ENCODE data around the gene GFRA3.

The GFRA3 gene

GRCh38 chr5:138238034-138238433 lies 36.4 kb downstream of the GFRA3 start:
- peaks cover 21 to 36% of the 10 kb centered on the region in 2 donors for H3K27me3 Mint-ChIP-seq
- H3K36me3 Mint-ChIP-seq, result no peaks in the 10 kb centered on the region
- no peak for ATAC-seq (replicated peaks)
- no peak overlapping the region for H3K4me3 Mint-ChIP-seq
- H3K9me3 Mint-ChIP-seq, result no peaks in the 10 kb centered on the region
- no peak overlapping the region for H3K27ac Mint-ChIP-seq
- DNase-seq, result no peak
- peaks cover 20 to 25% of the 10 kb centered on the region in 2 donors for H3K4me1 Mint-ChIP-seq

GRCh38 chr5:138234651-138235050 lies 39.8 kb downstream of the GFRA3 start:
- no peak for ATAC-seq (replicated peaks)
- Mint-ChIP-seq H3K4me1 (peaks cover 3 to 4% of the 10 kb centered on the region in 2 donors), H3K36me3 (no peaks in the 10 kb centered on the region), H3K27me3 (peaks cover 16 to 28% of the 10 kb centered on the region in 2 donors), H3K27ac (no peak overlapping the region), H3K4me3 (no peak overlapping the region), H3K9me3 (no peaks in the 10 kb centered on the region)
- no peak for DNase-seq

- Mint-ChIP-seq H3K4me1 (no peaks in the 10 kb centered on the region), H3K9me3 (no peaks in the 10 kb centered on the region), H3K4me3 (no peak overlapping the region), H3K36me3 (no peaks in the 10 kb centered on the region), H3K27me3 (peaks cover 16 to 31% of the 10 kb centered on the region in 2 donors), H3K27ac (no peak overlapping the region)
- ATAC-seq (replicated peaks) (no peak), DNase-seq (no peak)
Observed at GRCh38 chr5:138233280-138233679, 41.1 kb downstream of the GFRA3 start.

DNA sequence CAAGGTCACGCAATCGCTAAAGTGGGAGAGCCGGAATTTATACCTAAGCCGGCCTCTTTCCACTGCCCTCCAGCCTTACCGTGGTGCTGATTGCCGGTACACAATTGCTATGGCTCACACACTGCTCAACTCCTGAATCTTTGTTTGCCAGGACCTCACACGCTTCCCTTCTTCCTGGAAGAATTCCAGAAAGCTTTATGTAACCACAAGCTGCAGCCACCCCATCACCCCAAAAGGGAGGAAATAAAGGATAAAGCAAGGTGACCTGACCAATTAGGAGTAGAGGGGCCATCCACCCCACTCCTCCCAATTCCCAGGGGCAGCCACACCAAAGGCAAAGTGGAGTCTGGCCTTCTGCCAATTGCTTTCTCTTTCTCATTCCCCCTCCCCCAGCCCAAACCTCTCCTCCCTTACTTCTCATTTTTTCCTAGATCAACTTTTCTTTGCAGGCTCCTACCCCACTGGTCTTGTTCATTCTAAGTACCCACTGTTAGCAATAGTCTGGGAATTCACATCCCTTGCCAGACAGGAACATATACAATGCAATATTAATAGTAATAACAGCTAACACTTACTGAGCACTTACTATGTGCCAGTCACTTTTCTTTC lies 43.3 kb downstream of the GFRA3 start:
- Mint-ChIP-seq H3K27me3 (peaks cover 19 to 35% of the 10 kb centered on the region in 2 donors), H3K9me3 (peaks cover 1 to 2% of the 10 kb centered on the region in 2 donors), H3K36me3 (peaks cover under 1 to 1% of the 10 kb centered on the region in 2 donors), H3K4me3 (no peak overlapping the region), H3K4me1 (no peaks in the 10 kb centered on the region), H3K27ac (no peak overlapping the region)
- DNase-seq, result no peak
- no peak for ATAC-seq (replicated peaks)

- Mint-ChIP-seq H3K4me1 (no peaks in the 10 kb centered on the region), H3K9me3 (peaks cover 4 to 5% of the 10 kb centered on the region in 2 donors), H3K27me3 (peaks cover 22 to 38% of the 10 kb centered on the region in 2 donors), H3K4me3 (no peak overlapping the region), H3K27ac (no peak overlapping the region), H3K36me3 (peaks cover 2 to 3% of the 10 kb centered on the region in 2 donors)
- DNase-seq (no peak), ATAC-seq (replicated peaks) (no peak)
Observed at GRCh38 chr5:138230261-138230660, 44.2 kb downstream of the GFRA3 start.

DNA sequence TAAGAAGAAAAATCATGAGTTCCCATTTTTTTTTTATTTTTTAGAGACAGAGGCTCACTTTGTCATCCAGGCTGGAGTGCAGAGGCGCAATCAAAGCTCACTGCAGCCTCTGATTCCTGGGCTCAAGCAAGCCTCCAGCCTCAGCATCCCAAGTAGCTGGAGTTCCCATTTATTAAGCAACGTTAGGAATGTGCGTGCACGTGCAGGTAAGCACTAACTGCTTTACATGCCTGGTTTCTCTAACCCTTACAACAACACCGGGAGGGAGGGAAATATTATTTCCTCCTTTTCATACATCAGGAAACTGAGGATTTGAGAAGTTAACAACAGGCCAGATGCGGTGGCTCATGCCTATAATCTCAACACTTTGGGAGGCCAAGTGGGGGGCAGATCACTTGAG lies 45.0 kb downstream of the GFRA3 start:
- Mint-ChIP-seq H3K4me3 (no peak overlapping the region), H3K9me3 (peaks cover 4 to 5% of the 10 kb centered on the region in 2 donors), H3K36me3 (peaks cover 2 to 3% of the 10 kb centered on the region in 2 donors), H3K27ac (no peak overlapping the region), H3K27me3 (peaks cover 22 to 37% of the 10 kb centered on the region in 2 donors), H3K4me1 (no peaks in the 10 kb centered on the region)
- ATAC-seq (replicated peaks), result no peak
- DNase-seq, result no peak

DNA sequence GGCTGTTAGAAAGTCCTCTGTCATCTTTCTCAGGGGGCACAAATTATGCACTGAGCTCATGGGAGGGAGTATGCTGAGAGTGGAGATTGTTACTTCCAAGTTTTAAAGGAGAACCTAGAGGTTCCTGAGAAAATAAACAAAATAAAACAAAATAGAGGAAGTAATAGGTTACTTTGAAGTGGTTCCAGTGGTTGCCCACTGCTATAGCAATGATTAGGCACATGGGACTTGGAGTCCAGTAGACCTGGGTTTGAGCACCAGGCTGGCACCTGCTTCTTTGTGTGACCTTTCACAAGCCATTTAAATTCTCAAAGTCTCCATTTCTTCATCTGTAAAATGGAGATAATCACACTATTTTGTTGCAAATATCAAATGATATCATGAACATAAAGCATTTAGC lies 47.5 kb downstream of the GFRA3 start:
- Mint-ChIP-seq H3K27me3 (peaks cover 30 to 52% of the 10 kb centered on the region in 2 donors), H3K4me3 (no peak overlapping the region)

DNA sequence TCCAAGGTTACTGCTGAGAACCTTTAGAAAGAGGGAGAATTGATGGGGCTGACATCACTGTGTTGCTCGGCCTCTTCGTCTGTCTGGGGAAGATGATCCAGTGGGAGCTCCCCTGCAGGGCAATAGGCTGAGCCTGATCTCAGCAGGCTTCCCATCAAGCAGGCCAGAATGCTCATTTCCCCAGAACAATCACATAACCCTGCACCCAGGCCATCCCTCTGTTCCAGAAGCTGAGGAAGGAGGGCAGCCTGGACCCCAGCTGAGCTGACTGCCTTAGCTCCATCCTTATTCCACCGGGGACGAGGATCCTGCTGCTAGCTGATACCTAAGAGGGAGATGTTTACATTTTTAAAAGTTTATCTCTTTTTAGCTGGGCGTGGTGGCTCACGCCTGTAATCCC lies 49.7 kb downstream of the GFRA3 start:
- peaks cover 5 to 6% of the 10 kb centered on the region in 2 donors for H3K4me1 Mint-ChIP-seq
- no peak overlapping the region for H3K27ac Mint-ChIP-seq
- H3K9me3 Mint-ChIP-seq, result peaks cover 4 to 5% of the 10 kb centered on the region in 2 donors
- DNase-seq (no peak), ATAC-seq (replicated peaks) (no peak)
- peaks cover 28 to 46% of the 10 kb centered on the region in 2 donors for H3K27me3 Mint-ChIP-seq
- no peak overlapping the region for H3K4me3 Mint-ChIP-seq
- peaks cover 2 to 3% of the 10 kb centered on the region in 2 donors for H3K36me3 Mint-ChIP-seq

More for the DNA sequence above, 47.5 kb downstream of the GFRA3 start:
- H3K36me3 Mint-ChIP-seq, result peaks cover 2 to 3% of the 10 kb centered on the region in 2 donors
- H3K27ac Mint-ChIP-seq, result no peak overlapping the region
- DNase-seq (no peak), ATAC-seq (replicated peaks) (peak; percentile 64 to 70)
- H3K4me1 Mint-ChIP-seq, result peaks cover 5 to 6% of the 10 kb centered on the region in 2 donors
- H3K9me3 Mint-ChIP-seq, result peaks cover 4 to 5% of the 10 kb centered on the region in 2 donors

- Mint-ChIP-seq H3K36me3 (peaks cover 2 to 6% of the 10 kb centered on the region in 2 donors), H3K9me3 (peaks cover 5 to 7% of the 10 kb centered on the region in 2 donors), H3K4me3 (no peak overlapping the region), H3K27me3 (peaks cover 30 to 36% of the 10 kb centered on the region in 2 donors), H3K4me1 (peaks cover 5 to 6% of the 10 kb centered on the region in 2 donors), H3K27ac (no peak overlapping the region)
- ATAC-seq (replicated peaks) (no peak), DNase-seq (no peak)
Observed at GRCh38 chr5:138223532-138223931, 50.9 kb downstream of the GFRA3 start.

- no peak for DNase-seq
- peaks cover 0 to 4% of the 10 kb centered on the region in 2 donors for H3K9me3 Mint-ChIP-seq
- no peak overlapping the region for H3K4me3 Mint-ChIP-seq
- H3K36me3 Mint-ChIP-seq, result peaks cover 3 to 5% of the 10 kb centered on the region in 2 donors
- peaks cover 5 to 16% of the 10 kb centered on the region in 2 donors for H3K4me1 Mint-ChIP-seq
- peaks cover 6 to 12% of the 10 kb centered on the region in 2 donors for H3K27me3 Mint-ChIP-seq
- ATAC-seq (replicated peaks), result no peak
- H3K27ac Mint-ChIP-seq, result no peak overlapping the region
Observed at GRCh38 chr5:138216799-138217198, 57.6 kb downstream of the GFRA3 start.

- H3K36me3 Mint-ChIP-seq, result peaks cover 6 to 9% of the 10 kb centered on the region in 2 donors
- H3K9me3 Mint-ChIP-seq, result no peaks in the 10 kb centered on the region
- H3K4me3 Mint-ChIP-seq, result peak within 1 kb of the TSS; percentile 97
- peaks cover 8 to 22% of the 10 kb centered on the region in 2 donors for H3K4me1 Mint-ChIP-seq
- peak within 1 kb of the TSS; percentile 98 for H3K27ac Mint-ChIP-seq
- no peaks in the 10 kb centered on the region for H3K27me3 Mint-ChIP-seq
- ATAC-seq (replicated peaks) (peak; percentile 98 to 99), DNase-seq (peak; percentile 91)
Observed at GRCh38 chr5:138213161-138214029, 61.0 kb downstream of the GFRA3 start, which contains the start of gene CDC23. Gene CDC23, minus strand, starts transcription at chr5:138213323. Its CDS starts 11 bp downstream, at chr5:138213312.

DNA sequence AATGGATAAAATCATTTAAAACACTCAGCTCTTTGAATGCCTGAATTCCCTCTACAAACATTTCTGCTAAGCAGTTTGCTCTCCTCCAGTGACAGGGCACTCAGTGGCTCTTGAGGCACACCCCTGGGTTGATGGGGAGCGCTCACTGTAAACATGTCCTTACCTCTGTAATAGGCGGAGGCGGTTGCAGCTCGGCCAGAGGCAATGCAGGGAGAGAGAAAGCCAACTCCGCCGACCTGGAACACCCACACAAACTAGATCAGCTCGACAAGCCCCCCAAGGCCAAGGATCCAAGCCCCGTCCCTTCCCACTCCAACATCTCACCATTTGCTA lies 61.6 kb downstream of the GFRA3 start:
- peaks cover 8 to 22% of the 10 kb centered on the region in 2 donors for H3K4me1 Mint-ChIP-seq
- H3K4me3 Mint-ChIP-seq, result peak overlapping the region; percentile 97
- H3K9me3 Mint-ChIP-seq, result no peaks in the 10 kb centered on the region
- H3K36me3 Mint-ChIP-seq, result peaks cover 11 to 15% of the 10 kb centered on the region in 2 donors
- H3K27me3 Mint-ChIP-seq, result no peaks in the 10 kb centered on the region
- ATAC-seq (replicated peaks) (peak; percentile 49), DNase-seq (no peak)
- H3K27ac Mint-ChIP-seq, result peak overlapping the region; percentile 98

DNA sequence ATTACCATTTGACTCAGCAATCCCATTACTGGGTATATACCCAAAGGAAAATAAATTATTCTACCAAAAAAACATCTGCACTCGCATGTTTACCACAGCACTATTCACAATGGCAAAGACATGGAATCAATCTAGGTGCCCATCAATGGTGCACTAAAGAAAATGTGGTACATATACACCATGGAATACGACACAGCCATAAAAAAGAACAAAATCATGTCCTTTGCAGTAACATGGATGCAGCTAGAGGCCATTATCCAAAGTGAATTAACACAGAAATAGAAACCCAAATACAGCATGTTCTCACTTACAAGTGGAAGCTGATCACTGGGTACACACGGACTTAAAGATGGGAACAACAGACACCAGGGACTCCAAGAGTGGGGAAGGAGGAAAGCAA lies 63.4 kb downstream of the GFRA3 start:
- Mint-ChIP-seq H3K4me1 (peaks cover 8 to 22% of the 10 kb centered on the region in 2 donors), H3K36me3 (peaks cover 11 to 15% of the 10 kb centered on the region in 2 donors), H3K9me3 (no peaks in the 10 kb centered on the region), H3K4me3 (peak overlapping the region in 1 of 2 donors; percentile 58), H3K27me3 (no peaks in the 10 kb centered on the region), H3K27ac (no peak overlapping the region)
- DNase-seq (no peak), ATAC-seq (replicated peaks) (no peak)

All from stimulated activated naive B cell treated with anti-CD40 and anti-IgM and Interleukin-4, amounts not matched to agents 10 μg/mL and 1 μg/mL and 100 μg/mL, for 72 hours (primary cell).